Superior temporal gyrus (tissue), 1 donor: Measurements from ENCODE around the gene RAB27B.

Source experiments
- DNase-seq: peaks from one replicate; pipeline ENCODE4 v3.0.0-alpha.2; 2016; ENCODE audit errors: extremely low spot score

Gene RAB27B

GRCh38 chr18:54867131-54867530 lies 38.9 kb downstream of the RAB27B start:
- no peak for DNase-seq

GRCh38 chr18:54871231-54871630 lies 43.0 kb downstream of the RAB27B start:
- no peak for DNase-seq

- no peak for DNase-seq
Measured at GRCh38 chr18:54872681-54873080, 44.4 kb downstream of the RAB27B start.

- DNase-seq = no peak
Measured at GRCh38 chr18:54873884-54874255, 45.6 kb downstream of the RAB27B start.

- no peak for DNase-seq
Measured at GRCh38 chr18:54875063-54875462, 46.8 kb downstream of the RAB27B start.

GRCh38 chr18:54877076-54877475 lies 48.8 kb downstream of the RAB27B start:
- no peak for DNase-seq

GRCh38 chr18:54878159-54878622 lies 49.9 kb downstream of the RAB27B start:
- DNase-seq = no peak

- no peak for DNase-seq
Measured at GRCh38 chr18:54878659-54879358, 50.5 kb downstream of the RAB27B start.

- no peak for DNase-seq
Measured at GRCh38 chr18:54879691-54880090, 51.4 kb downstream of the RAB27B start.

GRCh38 chr18:54880395-54881105 lies 52.3 kb downstream of the RAB27B start:
- DNase-seq = no peak

- DNase-seq = no peak
Measured at GRCh38 chr18:54881229-54881768, 53.0 kb downstream of the RAB27B start.

GRCh38 chr18:54882318-54882717 lies 54.0 kb downstream of the RAB27B start:
- no peak for DNase-seq

- DNase-seq = no peak
Measured at GRCh38 chr18:54883816-54884604, 55.7 kb downstream of the RAB27B start.

- DNase-seq = no peak
Measured at GRCh38 chr18:54888378-54888777, 60.1 kb downstream of the RAB27B start.

- DNase-seq = peak; percentile 22
Measured at GRCh38 chr18:54888933-54889332, 60.7 kb downstream of the RAB27B start.

- no peak for DNase-seq
Measured at GRCh38 chr18:54899500-54899899, 71.2 kb downstream of the RAB27B start.

GRCh38 chr18:54900290-54900689 lies 72.0 kb downstream of the RAB27B start:
- no peak for DNase-seq

- DNase-seq = no peak
Measured at GRCh38 chr18:54904581-54904980, 76.3 kb downstream of the RAB27B start.

- DNase-seq = no peak
Measured at GRCh38 chr18:54905629-54906028, 77.4 kb downstream of the RAB27B start.

GRCh38 chr18:54906331-54907185 lies 78.3 kb downstream of the RAB27B start:
- DNase-seq = no peak

- DNase-seq = no peak
Measured at GRCh38 chr18:54909538-54909937, 81.3 kb downstream of the RAB27B start.
